GM12875 (cell line): ENCODE data around the gene PPIG.
"Not testable (repeated sequence)": the region's sequence is repeated elsewhere in the genome, so short reads cannot be mapped to it uniquely, and the experiment has no call there.

Source experiments
- H3K4me3 ChIP-seq: one replicate; pipeline ENCODE4 v1.5.1; 2011; ENCODE audit warnings: low read depth, low read length, control low read depth
- CTCF ChIP-seq: IDR thresholded peaks from 2 replicates; pipeline ENCODE4 v1.5.1; 2011; ENCODE audit warnings: low read depth, mild to moderate bottlenecking, control low read depth, inconsistent platforms, low read length, moderate library complexity, borderline replicate concordance; ENCODE audit not compliant: insufficient read depth

The PPIG gene

DNA sequence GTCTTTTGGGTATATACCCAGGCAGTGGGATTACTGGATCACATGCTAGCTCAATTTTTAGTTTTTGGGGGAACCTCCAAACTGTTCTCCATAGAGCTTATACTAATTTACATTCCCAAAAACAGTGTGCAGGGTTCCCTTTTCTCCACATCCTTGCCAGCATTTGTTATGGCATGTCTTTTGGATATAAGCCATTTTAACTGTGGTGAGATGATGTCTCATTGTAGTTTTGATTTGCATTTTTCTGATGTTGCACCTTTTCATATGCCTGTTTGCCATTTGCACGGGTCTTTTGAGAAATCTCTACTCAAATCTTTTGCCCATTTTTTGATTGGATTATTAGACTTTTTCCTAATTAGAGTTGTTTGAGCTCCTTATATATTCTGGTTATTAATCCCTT, 18.5 kb upstream of the PPIG start:
- no peak for TF ChIP-seq CTCF
- no peak overlapping the region for H3K4me3 ChIP-seq

- TF ChIP-seq CTCF, result no peak
- no peak overlapping the region for H3K4me3 ChIP-seq
Observed at GRCh38 chr2:169569948-169570347, 14.2 kb upstream of the PPIG start.

GRCh38 chr2:169570752-169571151, 13.4 kb upstream of the PPIG start:
- H3K4me3 ChIP-seq, result not testable (repeated sequence)

DNA sequence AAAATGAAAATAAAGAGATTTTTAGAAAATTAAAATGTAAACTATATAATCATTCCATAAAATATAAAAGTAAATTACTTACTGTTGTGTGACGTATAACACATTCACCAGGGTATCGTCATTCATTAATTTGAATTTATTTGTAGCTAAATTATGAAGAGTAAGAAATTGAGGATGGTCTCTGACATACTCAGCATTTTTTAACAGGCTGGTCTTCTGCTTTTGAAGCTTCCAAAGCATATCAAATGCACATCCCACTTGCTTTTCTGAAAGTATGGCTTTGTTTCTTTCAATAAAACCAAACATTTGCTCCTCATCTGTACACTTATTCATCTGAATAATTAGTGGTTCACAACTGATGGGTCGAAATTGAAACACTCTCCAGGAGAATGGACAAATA, 12.6 kb upstream of the PPIG start:
- TF ChIP-seq CTCF, result no peak
- no peak overlapping the region for H3K4me3 ChIP-seq

GRCh38 chr2:169572189-169572588, 12.0 kb upstream of the PPIG start:
- H3K4me3 ChIP-seq, result no peak overlapping the region
- no peak for TF ChIP-seq CTCF

- no peak for TF ChIP-seq CTCF
- H3K4me3 ChIP-seq, result peak overlapping the region; percentile 66
Observed at GRCh38 chr2:169572821-169573159, 11.4 kb upstream of the PPIG start.

DNA sequence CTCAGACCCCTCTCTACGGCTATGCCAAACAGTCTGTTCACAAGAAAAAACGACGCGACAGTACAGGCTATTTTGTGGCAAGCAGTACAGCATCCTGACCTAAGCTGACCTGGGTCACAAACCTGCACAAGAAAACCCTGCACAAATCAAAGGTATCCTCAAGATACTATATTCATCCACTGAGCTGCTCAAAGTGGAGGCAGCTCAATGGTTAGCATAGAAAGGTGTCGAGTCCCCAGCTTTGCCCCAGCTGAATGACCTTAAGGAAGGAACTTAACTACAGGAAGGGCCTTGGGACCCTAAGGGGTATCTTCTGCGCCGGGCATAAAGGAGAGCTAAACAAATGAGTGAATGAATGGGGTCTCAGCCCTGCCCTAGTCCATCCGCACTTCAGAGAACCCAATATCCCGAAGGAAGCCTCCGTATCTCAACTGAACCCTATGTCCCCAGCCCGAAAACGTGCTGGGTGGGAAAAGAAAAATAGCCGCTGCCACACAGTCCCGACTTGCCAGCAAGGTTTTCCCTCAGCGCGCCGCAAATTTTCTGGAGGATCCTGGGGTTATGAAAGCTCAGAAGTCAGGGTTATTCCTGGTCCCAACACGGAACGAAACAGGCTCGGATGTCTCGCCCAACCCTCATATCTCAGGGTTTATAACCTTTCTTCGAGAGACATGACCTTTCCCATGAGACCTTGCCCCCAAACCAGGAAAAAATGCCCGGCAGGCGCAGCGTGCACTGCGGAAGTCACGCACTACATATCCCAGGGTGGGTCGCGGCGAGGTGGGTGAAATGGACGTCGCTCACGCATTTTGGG, 10.8 kb upstream of the PPIG start, which contains the start of gene FASTKD1:
Gene FASTKD1, minus strand, starts transcription at position 706 of the 814 bp plus-strand sequence. CDS start 1,836 bp downstream, outside the sequence.
- TF ChIP-seq CTCF, result no peak
- H3K4me3 ChIP-seq, result peak within 1 kb of the TSS; percentile 66
